Forelimb muscle (tissue), 1 donor: ENCODE measurements around the gene TMEM178B. TPM values are rescaled to one million over a fixed set of nuclear protein-coding genes. Genes with fewer than 3 reads are reported as not detected.
"Not testable (repeated sequence)": the region's sequence is repeated elsewhere in the genome, so short reads cannot be mapped to it uniquely, and the experiment has no call there.

Experiments
- DNase-seq: peaks from one replicate; pipeline ENCODE4 v3.0.0-alpha.2; 2013; ENCODE audit warnings: low read depth
- polyA plus RNA-seq: library from polyadenylated mRNA; unstranded; fragments of 120-200 nt; gene quantifications from one replicate; pipeline ENCODE4 v1.2.1, GENCODE V29; 2013; ENCODE audit not compliant: insufficient read length

The TMEM178B gene
- polyA plus RNA-seq, 1 donor: 0.43 TPM

- DNase-seq: no peak
These were observed 110.8 kb downstream of the TMEM178B start for GRCh38 chr7:141184532-141185190.

- no peak for DNase-seq
These were observed 111.6 kb downstream of the TMEM178B start for GRCh38 chr7:141185369-141185967.

GRCh38 chr7:141189231-141189630 is 115.4 kb downstream of the TMEM178B start:
- DNase-seq: no peak

DNA sequence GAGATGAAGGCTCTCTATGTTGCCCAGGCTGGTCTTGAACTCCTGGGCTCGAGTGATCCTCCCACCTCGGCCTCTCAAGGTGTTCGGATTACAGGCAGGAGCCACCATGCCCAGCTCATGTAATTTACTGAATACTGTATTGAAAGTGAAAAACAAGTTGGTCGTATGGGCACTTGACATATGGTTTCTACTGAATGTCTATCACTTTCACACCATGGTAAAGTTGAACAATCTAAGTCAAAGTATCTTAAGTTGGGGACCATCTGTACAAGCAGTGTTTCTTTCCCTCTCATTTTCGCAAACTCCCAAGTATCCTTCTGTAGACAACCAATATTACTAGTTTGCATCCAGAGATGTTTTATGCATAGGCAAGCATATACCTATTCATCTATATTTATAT is 116.6 kb downstream of the TMEM178B start:
- DNase-seq: no peak

- no peak for DNase-seq
These were observed 117.4 kb downstream of the TMEM178B start for GRCh38 chr7:141191277-141191676.

- no peak for DNase-seq
These were observed 119.2 kb downstream of the TMEM178B start for GRCh38 chr7:141193066-141193465.

- DNase-seq: not testable (repeated sequence)
These were observed 121.9 kb downstream of the TMEM178B start for GRCh38 chr7:141195722-141196121.

DNA sequence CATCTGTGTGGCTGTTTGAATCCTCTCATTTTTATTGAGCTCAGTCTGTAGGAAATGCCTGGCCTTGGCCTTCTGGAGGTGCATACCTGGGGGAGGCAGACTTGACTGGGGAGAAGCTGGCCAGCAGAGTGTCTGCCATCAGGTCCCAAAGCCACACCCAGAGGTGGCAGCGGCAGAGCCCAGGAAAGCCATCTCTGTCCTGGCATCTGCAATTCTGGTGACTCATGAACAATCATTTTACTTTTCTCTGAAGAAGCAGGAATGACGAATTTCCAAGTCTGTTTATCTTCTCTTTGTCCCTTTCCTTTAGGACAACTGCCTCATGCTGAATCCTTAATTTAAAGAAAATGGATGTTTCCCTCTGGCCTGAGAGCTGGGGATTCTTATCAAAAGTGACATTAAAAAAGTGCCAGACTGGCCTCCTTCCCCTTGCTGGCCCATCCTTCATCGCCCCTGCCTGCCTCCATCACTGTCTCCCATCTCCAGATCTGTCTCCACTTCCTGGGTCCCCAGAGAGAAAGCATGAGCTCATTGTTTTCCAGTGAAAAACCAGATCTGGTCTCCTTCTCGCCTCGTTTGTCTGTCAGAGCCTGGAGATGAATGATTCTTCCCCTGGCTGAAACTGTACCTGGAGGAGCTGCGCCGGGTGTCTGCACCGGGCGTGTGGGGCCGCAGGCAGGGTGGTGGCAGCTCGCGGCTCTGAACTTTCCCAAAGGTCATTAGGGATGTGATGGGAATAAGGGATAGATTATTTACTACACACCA is 124.5 kb downstream of the TMEM178B start:
- no peak for DNase-seq

DNA sequence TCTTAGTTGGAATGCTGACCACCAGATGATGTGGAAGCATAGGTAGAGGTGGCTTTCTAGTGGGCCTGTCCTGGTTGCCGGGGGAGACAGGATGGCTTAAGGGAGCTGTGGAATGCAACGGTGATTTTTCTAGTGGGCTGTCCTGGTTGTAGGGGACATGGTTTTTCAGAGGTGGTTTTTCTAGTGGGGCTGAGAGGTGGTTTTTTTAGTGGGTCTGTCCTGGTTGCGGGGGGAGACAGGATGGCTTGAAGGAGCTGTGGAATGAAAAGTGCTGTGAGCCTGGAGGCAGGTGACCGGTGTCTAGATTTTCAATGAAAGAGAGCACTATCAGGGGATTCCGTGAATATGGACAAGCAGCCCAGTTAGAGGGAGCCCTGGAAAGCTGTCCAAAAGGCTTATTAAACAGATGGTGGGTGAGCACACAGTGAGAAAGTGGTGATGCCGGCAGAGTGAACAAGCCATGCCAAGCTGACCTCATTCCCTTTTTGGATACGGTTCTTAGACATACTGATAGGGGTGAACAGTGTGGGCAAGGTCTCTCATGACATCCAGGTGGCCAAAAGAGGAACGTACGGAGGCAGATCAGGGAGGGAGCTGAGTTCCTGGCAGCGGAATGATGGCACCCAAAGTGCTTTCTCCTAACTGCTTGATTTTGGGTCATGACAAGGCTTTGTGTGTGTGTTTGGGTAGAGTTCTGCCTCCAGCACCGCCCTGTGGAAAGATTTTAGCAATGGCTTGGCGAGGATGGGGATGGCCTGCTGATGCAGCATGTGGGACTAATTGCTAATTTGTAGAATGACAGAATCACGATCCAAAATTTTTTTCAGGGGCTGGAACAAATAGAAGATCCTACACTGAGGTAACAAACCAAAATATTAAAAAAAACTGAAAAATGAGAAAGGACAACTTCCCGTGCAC is 126.6 kb downstream of the TMEM178B start:
- no peak for DNase-seq

DNA sequence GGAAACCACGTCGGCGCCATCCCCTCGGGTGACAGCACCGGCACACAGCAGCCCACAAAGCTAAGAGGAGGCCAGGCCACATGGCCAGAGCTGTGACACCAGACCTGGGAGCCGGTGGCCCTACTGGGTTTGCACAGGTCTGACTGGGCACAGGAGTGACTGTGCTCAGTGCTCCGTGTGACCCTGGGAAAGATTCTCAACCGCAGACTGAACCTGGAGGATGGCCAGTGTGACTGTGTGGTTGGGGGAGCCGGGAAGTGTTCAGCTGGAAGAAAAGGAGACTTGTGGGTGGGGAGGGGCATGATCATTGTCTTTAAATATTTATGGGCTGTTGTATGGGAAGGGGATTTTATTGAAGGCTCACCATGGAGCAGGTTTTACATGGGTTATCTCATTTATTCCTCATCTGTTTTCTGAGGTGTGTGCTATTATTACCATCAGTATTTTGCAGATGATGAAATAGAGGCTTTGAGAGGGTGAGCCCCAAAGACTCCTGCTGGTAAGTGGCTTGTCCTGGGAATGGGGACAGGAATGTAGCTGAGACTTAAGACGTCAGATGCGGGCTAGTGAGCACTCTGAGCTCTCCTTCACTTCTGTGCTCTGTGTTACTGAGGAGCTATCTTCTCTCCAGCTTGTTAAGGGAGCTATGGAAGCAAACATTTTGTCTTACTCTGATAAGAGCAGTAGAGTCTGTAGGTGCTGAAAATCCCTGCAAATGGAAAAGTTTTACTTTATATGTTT is 127.5 kb downstream of the TMEM178B start:
- no peak for DNase-seq

DNA sequence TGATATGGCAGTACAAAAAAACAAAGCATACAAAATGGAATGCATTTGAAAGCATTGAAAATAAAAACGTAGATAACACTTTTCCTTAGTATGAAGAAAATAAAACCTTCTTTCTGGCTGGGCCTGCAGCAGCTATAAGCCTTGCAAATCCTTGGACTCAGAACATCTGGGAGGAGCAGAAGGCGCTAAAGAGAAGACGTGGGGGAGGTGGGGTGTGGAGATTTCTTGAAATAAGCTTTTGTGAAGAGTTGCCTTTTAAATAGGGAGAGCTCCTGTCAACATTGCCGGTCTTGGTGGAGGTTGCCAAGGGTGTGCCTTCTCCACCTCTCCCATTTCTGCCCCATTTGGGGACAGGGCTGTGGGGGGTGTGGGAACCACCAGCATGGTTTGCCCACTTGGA is 128.7 kb downstream of the TMEM178B start:
- no peak for DNase-seq

- DNase-seq: no peak
These were observed 129.3 kb downstream of the TMEM178B start for GRCh38 chr7:141203177-141203576.

DNA sequence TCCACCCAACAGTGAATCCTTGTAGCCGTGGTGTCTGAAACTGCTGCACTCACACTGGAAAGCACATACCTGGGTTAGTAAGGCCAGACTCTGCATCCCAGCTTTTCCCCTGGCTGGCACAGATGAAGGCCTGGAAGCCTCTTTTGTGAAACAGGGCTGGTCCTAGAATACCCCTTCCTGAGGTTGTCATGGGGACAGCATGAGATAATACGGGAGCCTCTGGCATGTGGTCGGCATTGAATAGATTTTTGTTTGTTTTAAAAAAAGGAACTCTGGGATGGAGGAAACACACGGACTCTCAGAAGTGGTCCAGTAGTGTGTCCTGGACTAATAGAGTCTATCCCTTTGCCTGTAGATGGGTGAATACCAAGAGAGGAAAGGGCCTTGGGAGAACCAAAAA is 129.7 kb downstream of the TMEM178B start:
- no peak for DNase-seq

GRCh38 chr7:141207661-141208060 is 133.8 kb downstream of the TMEM178B start:
- DNase-seq: no peak

- DNase-seq: no peak
These were observed 134.7 kb downstream of the TMEM178B start for GRCh38 chr7:141208539-141208938.

DNA sequence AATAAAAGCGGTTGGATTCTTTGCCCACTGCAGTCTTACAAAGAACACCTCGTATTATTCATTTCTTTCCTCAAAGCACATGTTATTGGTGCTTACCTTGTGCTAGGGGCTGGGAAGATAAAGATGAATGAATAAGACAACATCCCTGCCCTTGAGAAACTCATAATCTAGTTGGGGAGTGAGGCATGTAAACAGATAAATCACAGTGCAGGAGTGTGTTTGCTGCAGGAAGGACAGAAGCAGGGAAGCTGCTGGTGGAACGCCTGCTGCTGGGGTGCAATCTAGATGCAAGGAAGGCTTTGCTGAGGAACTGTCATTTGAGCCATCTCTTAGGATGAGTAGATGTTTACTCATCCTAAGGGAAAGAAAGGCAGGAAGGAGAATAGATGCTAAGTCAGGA is 135.6 kb downstream of the TMEM178B start:
- DNase-seq: no peak

- no peak for DNase-seq
These were observed 137.0 kb downstream of the TMEM178B start for GRCh38 chr7:141210862-141211261.

GRCh38 chr7:141213226-141213625 is 139.4 kb downstream of the TMEM178B start:
- no peak for DNase-seq

- no peak for DNase-seq
These were observed 144.1 kb downstream of the TMEM178B start for GRCh38 chr7:141217938-141218337.

- DNase-seq: no peak
These were observed 145.1 kb downstream of the TMEM178B start for GRCh38 chr7:141218941-141219340.

DNA sequence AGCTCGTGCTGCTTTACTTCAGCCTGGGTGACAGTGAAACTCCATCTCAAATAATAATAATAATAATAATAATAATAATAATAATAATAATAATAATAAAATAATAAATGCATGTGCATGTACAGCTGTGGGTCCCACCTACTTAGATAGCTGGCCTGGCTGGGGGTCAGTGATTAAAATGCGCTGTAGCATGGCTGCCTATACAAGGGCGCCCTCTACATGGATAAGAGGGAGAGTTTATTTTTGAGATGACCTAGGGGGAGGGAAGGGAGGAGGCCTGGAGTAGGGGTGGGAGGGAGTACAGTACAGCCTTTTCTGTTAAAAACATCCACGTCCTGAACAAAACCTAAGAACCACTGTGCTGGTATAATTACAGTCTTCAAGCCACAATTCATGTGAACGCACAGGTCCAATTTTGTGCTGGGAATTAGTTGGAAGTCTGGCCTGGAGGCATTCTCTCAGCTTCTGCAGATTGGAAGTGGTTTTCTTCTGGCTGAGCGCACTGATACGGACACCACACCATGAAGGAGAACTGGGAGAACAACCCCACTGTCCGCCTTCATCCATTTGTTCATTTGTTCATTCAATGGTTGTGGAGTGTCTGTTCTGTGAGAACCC is 146.5 kb downstream of the TMEM178B start:
- DNase-seq: no peak
